ENCODE measurements around the gene AGAP1.

AGAP1 gene

GRCh38 chr2:235935773-235936172 is 441.9 kb downstream of the AGAP1 start:
- H3K27ac ChIP-seq = no peak overlapping the region
- no peak for TF ChIP-seq CTCF (conservative IDR thresholded peaks at IDR 0.05)

DNA sequence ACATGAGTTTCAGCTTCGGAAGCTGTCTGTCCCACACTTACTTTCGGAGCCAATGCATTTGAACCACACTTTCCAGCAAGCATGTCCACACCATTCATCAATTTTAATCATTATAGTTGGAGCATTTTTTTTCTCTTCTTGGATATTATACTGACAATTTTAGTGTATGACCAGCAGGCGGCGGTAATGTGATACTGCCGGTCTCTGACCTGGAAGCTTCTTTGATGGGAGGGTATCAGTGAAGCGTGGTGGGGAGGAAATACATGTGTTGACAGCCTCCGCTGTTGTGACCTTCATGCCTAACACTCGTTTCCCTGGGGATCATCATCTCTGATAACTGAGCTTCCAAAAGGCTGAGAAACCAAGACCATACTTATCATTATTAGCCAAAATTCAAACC is 442.6 kb downstream of the AGAP1 start:
- peak; percentile 38; the same call in 1 of the 2 replicates for TF ChIP-seq CTCF (conservative IDR thresholded peaks at IDR 0.05)
- no peak overlapping the region for H3K27ac ChIP-seq

- TF ChIP-seq CTCF (conservative IDR thresholded peaks at IDR 0.05) = no peak
- H3K27ac ChIP-seq = no peak overlapping the region
Measured at GRCh38 chr2:235937087-235937486, 443.2 kb downstream of the AGAP1 start.

DNA sequence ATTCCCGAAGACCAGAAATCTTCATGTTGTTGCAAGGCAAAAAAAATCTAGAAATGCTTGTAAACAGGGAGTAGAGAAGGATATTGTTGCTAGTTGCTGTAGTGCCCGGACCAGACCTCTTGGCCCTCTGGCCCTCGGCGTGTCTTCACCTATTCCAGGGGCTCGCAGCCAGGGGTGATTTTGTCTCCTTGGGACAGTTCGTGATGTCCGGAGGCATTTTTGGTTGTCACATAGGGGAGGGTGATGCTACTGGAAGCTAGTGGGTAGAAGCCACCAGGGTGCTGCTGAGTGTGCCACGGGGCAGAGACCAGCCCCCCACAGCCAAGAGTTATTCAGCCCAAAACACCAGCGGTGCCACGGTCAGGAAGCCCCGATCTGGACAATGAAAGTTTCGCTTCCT is 443.7 kb downstream of the AGAP1 start:
- H3K27ac ChIP-seq = no peak overlapping the region
- no peak for TF ChIP-seq CTCF (conservative IDR thresholded peaks at IDR 0.05)

DNA sequence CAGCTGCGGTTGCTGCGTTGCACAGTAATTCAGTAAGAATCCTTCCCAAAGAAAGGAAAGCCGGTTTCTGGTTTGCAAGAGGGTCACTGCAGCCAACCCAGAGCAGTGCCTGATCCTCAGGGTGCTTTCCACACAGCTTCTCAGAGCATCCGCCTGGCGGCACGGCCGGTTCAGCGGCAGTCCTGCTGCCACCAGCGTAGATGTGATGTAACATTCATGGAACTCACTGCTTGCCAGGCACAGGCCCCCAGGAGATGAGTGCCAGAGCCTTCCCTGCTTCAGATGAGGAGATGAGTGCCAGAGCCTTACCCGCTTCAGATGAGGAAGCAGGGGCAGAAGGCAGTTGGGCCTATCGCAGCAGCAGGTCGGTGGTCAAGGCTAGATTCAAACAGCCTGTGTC is 444.1 kb downstream of the AGAP1 start:
- H3K27ac ChIP-seq = no peak overlapping the region

DNA sequence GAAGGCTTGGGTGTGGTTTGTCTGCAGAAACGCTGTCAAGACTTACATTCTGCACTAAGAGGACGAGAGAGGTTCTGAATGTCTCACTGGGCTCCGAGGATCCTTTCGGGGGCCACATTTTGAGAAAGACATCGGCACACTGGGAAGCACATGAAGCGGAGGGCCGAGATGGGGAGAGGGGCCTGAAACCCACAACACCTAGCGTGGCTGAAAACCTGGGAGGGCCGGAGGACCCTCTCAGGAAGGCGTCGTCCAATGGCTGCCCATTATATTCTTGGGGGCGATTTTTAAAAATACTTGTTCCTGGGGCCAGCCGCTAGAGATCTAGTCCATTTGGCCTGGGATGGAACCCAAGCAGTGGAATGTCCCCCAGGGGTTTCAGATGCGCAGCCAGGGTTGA is 444.8 kb downstream of the AGAP1 start:
- no peak overlapping the region for H3K27ac ChIP-seq
- no peak for TF ChIP-seq CTCF (conservative IDR thresholded peaks at IDR 0.05)

More for the DNA sequence above, 444.1 kb downstream of the AGAP1 start:
- no peak for TF ChIP-seq CTCF (conservative IDR thresholded peaks at IDR 0.05)

- H3K27ac ChIP-seq = no peak overlapping the region
- TF ChIP-seq CTCF (conservative IDR thresholded peaks at IDR 0.05) = no peak
Measured at GRCh38 chr2:235939471-235939870, 445.6 kb downstream of the AGAP1 start.

GRCh38 chr2:235940330-235940729 is 446.5 kb downstream of the AGAP1 start:
- no peak overlapping the region for H3K27ac ChIP-seq
- TF ChIP-seq CTCF (conservative IDR thresholded peaks at IDR 0.05) = no peak

All from VCaP (cell line).